ENCODE results near the gene FBXO38. TPM values are rescaled to one million over a fixed set of nuclear protein-coding genes. Genes with fewer than 3 reads are reported as not detected.

The FBXO38 gene
- total and polyA plus RNA-seq, 9 of the 15 experiments (the other 6 are each of a cell fraction or from before 2014, with no cell fraction given): 7.4 to 39.4 (median 29.3) TPM

DNA sequence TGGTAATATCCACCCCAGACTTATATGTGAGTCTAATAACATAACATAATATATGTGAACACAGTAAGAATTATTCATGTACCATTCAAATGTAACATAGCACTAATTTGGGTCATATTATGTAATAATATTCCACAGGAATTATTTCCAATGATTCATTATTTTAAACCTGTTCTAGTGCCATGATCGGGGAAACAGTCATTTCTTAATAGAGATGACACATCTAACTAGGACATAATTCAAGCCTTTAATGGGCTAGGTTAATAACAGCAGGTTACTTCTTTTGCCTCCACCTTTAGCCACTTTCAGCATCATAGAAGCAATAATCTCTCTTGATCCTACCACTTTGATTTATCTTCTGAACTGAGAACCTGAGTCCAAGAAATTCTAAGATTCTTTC lies 36.1 kb upstream of the FBXO38 start:
- CTCF ChIA-PET (ENCODE audit: low intra/inter-chr PET ratio): no interaction called here
- intact Hi-C loops (cut with micrococcal nuclease): no loop called here
- Histone ChIP-seq H4K20me1 (replicated peaks; ENCODE audit: control insufficient read depth, insufficient read depth, low read length) (no peaks in the 10 kb centered on the region), H3K27ac (ENCODE audit: extremely low read depth, low read depth, low read length) (no peak overlapping the region), H2AFZ (ENCODE audit: low read depth, low read length) (no peak overlapping the region), H3K4me2 (ENCODE audit: insufficient read depth, low read length) (no peak overlapping the region), H3K9me1 (ENCODE audit: control insufficient read depth, insufficient read depth, low read length) (no peaks in the 10 kb centered on the region), H3K4me3 (no peak overlapping the region), H3K27me3 (ENCODE audit: control insufficient read depth in 2 of 2, insufficient read depth in 2 of 2, low read length in 2 of 2) (no peaks in the 10 kb centered on the region), H3K9ac (ENCODE audit: insufficient read depth in 1 of 2, low read depth in 2 of 2, low read length in 2 of 2) (no peak overlapping the region), H3K36me3 (ENCODE audit: control insufficient read depth, insufficient read depth, low read length) (no peaks in the 10 kb centered on the region), H3K79me2 (ENCODE audit: control insufficient read depth, insufficient read depth, low read length) (no peaks in the 10 kb centered on the region), H3K9me3 (replicated peaks; ENCODE audit: control insufficient read depth, insufficient read depth, low read depth, low read length) (no peaks in the 10 kb centered on the region), H3K4me1 (replicated peaks in 1 of 2; ENCODE audit: control insufficient read depth in 2 of 2, insufficient read depth in 2 of 2, low read length in 2 of 2) (peaks cover 0 to 13% of the 10 kb centered on the region in 2 experiments; a peak in 2 of 5 replicates)
- ATAC-seq: no peak
- POLR2A ChIA-PET: no interaction called here
- FAIRE-seq: no peak
- BruUV-seq (replicated peaks): no TSS peak
- WGBS (ENCODE audit: insufficient coverage, low coverage, missing lambda C conversion rate): 6% methylated on average over 1 of the region's 1 CpG
- no peak for DNase-seq (ENCODE audit: extremely low read depth in 1 of 4, low spot score in 3 of 4)
- in situ Hi-C loops (cut with MboI): no loop called here
- TF ChIP-seq LCOR (CRISPR knock-in tag; IDR thresholded peaks at IDR 0.05) (no peak), BRD4 (IDR thresholded peaks at IDR 0.05) (no peak), PATZ1 (CRISPR knock-in tag; IDR thresholded peaks at IDR 0.05; ENCODE audit: borderline replicate concordance) (no peak), POLR3G (IDR thresholded peaks at IDR 0.05; ENCODE audit: extremely low read depth, insufficient read length, insufficient replicate concordance) (no peak), ZNF174 (CRISPR knock-in tag; IDR thresholded peaks at IDR 0.05) (no peak), HDAC8 (tag; IDR thresholded peaks at IDR 0.05) (no peak), ZNF785 (CRISPR knock-in tag; IDR thresholded peaks at IDR 0.05) (no peak), MYBL2 (IDR thresholded peaks at IDR 0.05; ENCODE audit: low read depth) (no peak), MYBL2 (CRISPR knock-in tag; IDR thresholded peaks at IDR 0.05; ENCODE audit: borderline replicate concordance) (no peak), ZNF518B (CRISPR knock-in tag; IDR thresholded peaks at IDR 0.05) (no peak), ZNF239 (CRISPR knock-in tag; IDR thresholded peaks at IDR 0.05) (no peak), ZNF717 (CRISPR knock-in tag; IDR thresholded peaks at IDR 0.05) (no peak)
- TF ChIP-seq, protein P1, sequence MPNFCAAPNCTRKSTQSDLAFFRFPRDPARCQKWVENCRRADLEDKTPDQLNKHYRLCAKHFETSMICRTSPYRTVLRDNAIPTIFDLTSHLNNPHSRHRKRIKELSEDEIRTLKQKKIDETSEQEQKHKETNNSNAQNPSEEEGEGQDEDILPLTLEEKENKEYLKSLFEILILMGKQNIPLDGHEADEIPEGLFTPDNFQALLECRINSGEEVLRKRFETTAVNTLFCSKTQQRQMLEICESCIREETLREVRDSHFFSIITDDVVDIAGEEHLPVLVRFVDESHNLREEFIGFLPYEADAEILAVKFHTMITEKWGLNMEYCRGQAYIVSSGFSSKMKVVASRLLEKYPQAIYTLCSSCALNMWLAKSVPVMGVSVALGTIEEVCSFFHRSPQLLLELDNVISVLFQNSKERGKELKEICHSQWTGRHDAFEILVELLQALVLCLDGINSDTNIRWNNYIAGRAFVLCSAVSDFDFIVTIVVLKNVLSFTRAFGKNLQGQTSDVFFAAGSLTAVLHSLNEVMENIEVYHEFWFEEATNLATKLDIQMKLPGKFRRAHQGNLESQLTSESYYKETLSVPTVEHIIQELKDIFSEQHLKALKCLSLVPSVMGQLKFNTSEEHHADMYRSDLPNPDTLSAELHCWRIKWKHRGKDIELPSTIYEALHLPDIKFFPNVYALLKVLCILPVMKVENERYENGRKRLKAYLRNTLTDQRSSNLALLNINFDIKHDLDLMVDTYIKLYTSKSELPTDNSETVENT (CRISPR knock-in tag; IDR thresholded peaks at IDR 0.05): no peak
- TF ChIP-seq, protein P2, sequence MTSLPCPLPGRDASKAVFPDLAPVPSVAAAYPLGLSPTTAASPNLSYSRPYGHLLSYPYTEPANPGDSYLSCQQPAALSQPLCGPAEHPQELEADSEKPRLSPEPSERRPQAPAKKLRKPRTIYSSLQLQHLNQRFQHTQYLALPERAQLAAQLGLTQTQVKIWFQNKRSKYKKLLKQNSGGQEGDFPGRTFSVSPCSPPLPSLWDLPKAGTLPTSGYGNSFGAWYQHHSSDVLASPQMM (CRISPR knock-in tag; IDR thresholded peaks at IDR 0.05): no peak

Data from K562 (cell line).